Globus pallidus (tissue), 1 donor: ENCODE measurements around the gene TBX15.

Experiments
- DNase-seq: peaks from one replicate; pipeline ENCODE4 v3.0.0-alpha.2; 2015; ENCODE audit warnings: low spot score

TBX15 gene

DNA sequence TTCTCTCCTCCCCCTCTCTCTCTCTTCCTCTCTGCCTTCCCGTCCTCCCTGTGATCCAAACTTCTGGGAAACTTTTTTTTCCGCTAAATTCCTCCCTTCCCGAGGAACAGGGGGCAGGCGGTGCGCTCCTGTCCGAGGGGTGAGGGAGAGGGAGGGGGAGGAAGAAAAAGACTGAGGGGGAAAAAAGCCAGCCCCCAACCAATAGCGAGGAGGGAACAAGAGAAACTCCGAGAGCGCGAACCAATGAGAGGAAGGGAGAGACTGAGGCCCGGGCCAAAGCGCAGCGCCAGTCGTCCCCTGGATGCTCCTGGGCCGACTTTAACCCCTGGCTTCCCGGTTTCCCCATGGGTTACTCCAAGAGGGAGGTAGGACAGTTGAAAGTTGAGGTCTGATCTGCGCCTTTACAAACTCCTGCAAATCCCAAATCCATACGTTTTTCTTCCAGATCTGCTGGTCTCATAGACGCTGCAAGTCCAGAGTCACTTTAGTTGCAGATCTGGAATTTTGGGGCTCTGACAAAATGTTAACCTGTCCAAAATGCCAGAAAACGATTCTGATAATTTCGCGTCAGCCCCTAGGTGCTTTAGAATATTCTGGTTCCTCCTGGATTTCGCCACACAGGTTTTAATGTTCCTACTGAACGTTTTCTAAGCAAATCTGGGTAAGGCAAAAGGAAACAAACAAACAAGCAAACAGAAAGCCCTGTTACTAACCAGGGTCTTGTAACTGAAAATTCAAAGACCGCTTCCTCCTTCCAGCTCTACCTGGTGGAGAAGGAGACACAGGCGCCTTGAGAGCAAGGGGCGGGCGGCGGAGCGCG lies at the start of gene TBX15:
Gene TBX15, minus strand, starts transcription at position 158 of the 820 bp plus-strand sequence. CDS start 548 bp downstream, outside the sequence.
- no peak for DNase-seq

DNA sequence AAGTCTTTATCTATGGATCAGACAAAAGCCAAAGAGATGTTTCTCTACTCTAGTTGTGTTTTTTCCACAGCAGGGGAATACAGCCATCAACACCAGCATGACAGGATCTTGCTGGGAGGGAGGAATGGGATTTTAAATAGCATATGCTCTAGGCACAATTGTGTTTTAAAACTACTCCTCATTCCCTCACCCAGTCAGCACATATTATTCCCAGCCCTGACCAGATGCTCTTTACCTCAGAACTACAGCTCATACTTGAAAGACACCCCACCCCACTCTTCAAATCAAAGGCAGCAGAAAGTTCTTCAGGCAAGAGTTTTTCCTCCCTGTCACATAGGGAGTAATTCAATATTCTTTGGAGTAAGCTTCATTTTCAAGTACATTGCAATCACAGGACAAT lies 46.2 kb upstream of the TBX15 start:
- DNase-seq: no peak

DNA sequence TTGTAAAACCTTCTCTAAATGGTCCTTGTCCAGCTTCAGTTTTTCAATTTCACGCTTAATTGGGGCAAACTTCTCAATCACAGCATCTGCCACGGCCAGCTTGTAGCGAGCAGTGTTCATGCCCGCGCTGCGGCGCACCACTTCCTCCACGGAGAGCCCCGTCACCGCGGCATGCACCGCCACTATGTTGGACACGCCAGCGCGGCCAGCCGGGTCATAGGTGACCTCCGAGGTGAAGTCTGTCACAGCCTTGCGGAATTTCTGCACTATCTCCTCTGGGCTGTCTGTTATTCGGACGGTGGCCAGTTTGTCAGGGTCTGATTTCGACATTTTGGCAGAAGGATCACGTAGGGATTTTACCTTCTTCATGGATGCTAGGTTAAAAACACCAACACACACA lies 44.8 kb upstream of the TBX15 start:
- DNase-seq: no peak

DNA sequence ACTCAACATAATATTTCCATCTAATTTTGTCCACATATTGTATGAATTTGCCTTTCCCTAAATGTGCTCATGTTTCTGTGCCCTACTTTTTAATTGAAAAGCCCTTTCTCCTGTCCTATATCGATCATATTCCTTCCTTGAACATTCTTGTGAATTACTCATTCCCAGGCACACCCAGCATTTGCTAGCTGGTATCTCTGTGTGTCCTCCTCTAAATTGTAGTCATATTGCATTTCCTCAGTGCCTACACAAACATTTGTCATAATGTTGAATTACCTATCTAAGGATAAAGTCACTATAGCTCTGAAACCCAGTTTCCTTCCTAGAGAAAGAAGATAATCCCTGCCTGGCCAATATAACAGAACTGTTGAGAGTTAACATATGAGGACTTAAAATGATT lies 39.6 kb upstream of the TBX15 start:
- no peak for DNase-seq

DNA sequence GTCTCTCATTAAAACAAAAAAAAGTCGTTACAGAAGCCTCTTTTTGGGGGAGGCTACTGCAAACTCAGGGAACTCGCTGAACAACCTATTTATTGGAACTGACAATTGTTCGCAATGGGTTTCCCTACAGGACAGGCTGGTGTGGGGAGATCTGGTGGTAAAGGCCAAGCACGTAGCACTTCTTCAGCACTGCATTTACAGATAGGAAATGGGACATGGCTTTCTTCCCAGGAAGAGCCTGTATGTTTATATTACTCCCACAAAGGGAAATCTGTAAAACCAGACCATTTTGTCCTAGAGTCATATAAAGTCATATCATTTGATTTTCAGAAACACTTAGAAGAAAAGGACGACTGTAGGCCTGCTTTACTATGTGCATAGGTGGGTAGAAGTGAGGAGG lies 38.8 kb upstream of the TBX15 start:
- DNase-seq: no peak

DNA sequence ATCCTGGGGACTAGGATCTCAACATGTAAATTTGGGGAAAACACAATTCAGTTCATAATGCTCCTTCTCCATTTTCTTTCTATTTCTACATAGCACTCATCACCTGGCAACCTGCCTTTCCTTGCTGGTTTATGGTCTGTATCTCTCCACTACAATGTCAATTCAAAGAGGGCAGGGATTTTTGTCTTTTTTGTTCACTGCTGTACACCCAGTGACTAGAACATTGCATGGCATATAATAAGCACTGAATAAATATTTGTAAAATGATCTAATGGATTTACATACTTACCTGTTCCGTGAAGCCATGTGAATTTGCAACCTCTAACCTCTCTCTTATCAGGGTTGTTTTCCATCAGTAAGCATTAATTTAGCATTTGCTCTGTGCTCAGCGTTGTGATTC lies 27.4 kb upstream of the TBX15 start:
- DNase-seq: no peak

DNA sequence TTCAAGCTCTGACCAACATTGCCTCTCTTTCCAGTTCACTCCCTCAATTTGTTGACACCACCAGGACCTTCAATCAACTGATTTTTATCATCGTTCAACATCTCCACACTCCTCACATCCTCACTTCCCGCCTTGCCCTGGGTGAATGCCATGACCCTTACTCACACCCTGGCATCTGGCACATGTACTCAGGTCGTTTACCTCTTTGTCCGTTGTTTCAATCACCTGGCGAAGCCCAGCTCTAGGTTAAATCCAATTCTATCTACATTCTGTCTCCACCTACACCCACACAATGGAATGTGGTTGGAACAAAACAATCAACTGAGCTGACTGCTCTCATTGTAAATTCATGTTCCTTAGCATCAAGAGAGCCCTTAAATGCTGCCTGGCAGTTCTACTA lies 24.2 kb upstream of the TBX15 start:
- DNase-seq: no peak

DNA sequence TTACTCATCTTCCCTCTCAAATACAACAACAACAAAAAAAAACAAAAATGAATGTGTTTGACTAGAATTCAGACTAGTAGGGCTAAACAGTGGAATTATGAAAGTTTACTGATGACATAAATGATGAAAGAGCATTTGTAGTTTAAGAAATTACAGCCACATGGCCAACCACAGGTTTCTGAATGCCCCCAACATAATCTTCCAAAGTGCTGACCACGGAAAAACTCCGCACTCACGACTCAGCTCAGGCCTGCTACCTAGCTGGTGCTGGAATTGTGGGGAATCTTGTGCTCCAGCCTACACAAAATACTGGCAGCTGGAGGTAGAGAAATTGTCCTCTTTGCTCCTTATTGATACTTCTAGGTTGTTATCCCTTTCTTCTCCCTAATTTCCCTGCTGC lies 23.6 kb upstream of the TBX15 start:
- no peak for DNase-seq

DNA sequence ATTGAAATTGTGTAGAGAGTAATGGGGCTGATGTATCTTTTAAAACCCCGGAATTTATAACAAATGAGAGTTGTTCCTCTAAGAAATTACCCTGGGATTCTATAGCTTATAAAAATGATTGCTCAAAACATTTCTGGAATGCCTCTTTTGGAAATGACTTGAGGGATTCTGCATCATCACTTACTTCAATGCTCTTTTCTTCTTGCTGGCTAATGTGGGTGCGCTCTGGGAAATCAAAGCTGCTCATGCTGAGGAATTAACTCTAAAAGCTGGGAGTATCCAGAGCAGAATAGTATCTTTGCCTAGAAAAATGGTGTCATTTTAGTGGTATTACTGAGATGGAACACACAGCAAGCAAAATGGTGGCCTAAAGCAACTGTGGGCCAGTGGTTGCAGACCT lies 23.0 kb upstream of the TBX15 start:
- DNase-seq: no peak

DNA sequence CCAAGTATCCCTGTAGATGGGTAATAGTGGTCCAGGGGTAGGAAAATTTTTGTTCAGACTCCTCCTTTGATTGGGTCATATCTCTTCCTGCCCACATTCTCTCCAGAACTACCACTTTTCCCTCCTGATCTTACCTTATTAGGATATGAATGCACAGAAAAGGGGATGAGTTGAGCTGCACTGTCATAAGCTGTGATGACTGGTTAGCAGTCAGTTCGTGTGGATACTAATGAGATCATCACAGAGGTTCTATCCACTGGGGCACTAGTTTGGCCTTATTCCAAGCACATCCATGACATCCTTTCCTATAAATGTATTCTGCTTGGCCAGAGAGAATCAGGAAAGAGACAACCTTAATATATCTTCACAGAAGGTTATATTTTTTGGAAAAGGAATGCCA lies 22.1 kb upstream of the TBX15 start:
- DNase-seq: no peak

DNA sequence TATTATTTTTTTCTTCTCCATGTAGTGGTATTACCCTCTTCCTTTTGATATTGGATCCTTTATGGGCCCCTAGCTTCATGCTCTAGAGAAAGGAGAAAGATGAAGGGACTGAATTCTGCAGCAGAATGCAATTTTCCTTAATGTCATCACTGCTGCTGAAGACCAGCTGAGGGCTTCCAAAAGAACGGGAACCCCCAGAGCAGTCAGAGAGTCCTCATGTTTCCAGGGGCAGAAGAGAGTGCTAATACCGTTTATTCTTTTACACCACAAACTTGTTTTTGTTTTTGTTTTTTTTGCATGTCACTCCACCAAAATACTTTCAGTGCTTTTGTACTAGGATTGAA lies 21.1 kb upstream of the TBX15 start:
- no peak for DNase-seq

DNA sequence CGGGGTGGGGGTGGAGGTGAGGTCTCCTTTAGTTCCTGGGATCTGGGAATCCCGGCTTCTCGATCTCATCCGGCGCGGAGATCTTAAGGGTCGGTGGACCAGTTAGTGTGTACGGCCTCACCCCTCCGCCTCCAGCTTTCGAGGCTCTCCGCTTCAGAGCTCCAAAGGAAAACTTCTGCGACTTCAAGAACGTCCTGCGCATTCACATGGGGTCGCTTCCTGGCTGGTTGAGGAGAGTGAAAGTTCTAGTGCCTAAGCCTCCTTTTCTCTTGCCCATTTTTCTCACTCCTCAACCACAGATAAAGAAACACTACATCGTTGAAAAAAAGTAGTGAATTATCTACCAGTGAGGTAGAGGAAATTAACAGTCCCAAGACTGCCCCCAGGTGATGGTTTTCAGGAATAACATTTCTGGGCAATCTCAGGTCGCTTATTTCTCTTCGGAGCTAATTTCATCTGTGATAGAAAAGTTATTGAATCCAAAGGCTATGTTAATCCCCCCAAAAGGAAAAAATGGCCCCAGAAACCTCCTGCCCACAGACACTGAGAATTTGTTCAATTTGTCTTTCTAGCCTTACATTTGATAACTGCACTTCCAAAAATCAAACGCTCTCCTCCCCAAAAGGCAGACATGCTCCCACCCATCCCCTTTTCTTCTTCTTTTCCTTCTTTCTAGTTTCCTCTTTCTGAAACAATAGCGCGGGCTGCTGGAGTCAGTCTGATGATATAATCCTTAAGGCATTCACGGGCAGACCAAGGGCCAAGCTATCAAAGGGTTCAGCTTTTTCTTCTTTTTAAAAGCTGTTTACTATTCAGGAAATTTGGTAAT lies 20.6 kb upstream of the TBX15 start:
- DNase-seq: peak; percentile 12

DNA sequence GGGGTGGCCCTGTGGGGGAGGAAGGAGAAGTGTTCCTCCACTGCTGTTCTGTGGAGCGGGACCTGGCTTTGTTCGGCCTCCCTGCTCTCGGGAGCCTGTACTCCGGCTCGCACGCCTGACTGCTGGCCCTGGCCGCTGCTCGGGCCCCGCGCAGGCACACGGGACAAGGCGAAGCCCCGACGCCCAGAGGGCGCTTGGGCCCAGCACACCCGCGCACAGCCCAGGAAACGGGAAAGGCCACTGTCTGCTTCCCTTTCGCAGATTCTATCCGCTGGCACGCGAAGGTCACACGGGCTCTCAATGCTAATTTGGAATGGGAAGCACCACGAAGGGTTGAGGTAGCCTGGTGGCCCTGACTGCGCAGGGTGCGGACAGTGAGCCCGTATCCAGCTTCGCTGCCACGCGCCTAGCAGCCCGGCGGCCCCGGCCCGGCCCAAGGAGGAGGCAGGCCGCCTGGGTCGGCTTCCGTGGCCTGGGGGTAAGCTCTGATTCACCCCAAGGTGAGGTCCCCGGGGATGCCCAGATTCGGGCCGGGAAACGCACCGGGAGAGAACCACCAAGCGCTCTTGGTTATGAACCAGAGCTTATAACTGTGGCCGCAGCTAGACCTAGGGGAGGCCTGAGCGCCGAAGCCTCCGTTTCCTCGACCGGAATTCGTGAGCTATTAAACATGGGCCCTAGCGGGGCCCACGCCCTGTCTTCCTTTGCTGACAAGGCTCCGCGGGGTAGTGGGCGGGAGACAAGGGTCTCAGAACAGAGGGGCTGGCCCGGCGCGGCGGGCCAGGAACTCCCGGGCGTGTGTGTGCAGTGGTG lies 19.7 kb upstream of the TBX15 start:
- no peak for DNase-seq

DNA sequence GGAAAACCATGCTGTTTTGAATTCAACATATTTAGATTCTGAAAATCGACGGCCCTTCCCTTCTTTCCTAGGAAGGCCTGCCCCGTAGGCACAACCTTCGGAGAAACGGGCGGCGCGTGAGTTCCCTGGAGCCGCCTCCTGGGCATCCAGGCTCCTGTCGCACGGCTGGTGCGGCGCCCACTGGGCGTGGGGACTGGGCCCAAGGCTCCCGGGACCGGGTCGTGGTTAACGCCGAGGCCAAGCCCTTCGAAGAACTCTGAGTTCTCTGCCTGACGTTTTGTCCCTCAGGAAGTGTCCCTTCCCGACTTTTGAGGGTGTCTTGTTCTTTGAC lies 19.2 kb upstream of the TBX15 start:
- no peak for DNase-seq

DNA sequence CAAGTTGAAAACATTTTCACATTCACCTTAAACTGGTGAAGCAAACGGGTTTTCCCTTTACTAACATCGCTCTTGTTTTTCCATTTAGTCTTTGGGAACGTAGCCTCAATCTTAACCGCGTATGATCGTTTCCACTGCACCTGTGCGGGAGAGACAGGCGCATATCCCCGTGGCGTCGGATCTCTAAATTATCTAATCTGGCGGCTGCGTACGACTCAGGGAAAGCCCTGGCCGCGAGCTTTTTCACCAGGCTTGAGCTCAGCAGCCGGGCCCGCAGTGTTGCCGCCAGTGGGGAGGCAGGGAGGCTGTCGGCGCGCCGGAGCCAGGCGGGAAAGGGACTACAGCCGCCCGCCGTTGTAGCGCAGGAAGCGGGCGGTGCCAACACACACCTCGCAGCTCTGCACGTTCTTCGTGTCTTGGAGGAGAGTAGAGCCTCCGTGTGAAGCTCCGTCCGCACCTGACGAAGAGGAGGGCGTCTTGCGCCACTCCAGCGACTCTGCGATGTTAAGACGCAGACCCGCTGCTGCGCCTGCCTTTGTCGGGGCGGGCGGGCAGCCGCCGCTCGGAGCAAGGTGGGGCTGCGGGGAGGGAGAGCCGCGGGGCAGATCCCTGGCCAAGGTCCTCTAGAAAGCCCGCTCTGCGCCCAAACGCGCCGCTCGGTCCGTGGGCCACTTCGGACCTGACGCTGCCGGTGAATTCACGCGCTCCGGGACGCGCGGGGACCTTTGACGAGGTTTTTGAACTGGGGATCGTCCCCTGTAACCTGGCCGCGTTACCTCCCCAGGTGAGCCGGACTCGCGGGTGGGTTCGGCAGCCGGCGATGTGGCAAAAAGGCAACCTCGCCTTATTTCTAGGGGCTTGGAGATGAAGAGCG lies 18.5 kb upstream of the TBX15 start:
- no peak for DNase-seq

DNA sequence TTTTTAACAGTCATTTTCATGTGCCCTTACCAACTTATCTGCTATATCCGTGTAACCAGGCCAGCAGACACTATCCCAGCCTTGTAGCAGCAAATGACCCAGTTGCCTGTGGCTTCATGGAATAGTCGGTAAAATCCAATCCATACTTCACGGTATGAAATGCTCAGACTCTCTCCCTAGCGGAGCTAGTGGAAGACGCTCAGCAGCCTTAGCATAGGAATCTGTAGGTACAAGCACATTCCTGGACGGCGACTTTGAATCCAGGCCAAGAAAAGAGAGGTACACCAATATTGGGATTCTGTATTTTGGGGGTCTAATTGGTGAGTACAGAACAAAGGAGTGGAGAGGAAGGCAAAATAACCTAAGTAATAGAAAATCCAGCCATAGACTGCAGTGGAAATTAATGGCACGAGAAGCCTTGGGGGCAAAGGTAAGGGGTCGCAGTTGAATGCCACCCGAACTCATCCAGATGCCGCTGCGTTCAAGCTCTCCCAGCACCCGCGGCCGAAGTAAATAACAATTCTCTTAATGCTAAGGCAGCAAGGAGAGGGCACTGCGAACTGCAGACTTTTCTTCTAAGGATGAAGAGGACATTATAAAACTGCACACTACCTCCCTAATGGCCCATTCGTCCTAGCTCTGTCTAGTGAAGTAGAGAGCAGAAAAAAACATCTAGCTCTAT lies 17.7 kb upstream of the TBX15 start:
- DNase-seq: no peak

DNA sequence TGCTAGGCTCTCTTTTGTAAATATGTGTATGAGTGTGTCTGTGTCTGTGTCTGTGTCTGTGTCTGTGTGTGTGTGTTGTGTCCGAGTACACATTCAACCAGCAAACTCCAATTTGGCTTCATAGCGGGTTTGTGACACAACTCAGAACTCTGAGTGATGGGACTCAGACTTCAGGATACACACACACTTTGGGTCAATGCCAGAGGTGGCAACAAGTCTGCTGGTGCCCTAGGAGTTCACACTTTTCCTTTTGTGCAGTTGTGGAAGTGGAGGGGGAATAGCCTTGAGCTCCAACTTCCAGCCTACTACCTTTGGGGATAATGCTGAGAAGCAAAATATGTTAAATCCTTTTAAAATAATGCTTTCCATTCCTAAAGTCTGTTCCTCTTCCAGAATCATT lies 16.6 kb upstream of the TBX15 start:
- DNase-seq: no peak

DNA sequence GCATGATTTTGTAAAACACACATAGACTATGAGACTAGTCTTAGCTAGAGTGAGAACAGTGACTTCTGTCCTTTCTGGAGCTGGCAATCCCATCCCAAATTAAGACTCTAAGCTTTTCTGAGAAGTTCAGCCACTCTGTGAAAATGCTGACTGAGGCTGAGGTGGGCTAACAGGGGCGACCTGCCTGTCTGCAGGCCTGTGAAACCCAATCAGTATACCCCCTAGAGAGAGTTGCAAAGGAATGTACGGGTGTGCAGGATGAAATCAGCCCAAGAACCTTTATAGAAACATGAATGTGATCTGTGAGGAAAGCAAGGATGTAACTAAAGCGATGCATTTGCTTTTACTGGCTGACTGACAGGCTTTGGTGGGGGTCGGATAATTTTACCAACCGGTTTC lies 16.0 kb upstream of the TBX15 start:
- no peak for DNase-seq

DNA sequence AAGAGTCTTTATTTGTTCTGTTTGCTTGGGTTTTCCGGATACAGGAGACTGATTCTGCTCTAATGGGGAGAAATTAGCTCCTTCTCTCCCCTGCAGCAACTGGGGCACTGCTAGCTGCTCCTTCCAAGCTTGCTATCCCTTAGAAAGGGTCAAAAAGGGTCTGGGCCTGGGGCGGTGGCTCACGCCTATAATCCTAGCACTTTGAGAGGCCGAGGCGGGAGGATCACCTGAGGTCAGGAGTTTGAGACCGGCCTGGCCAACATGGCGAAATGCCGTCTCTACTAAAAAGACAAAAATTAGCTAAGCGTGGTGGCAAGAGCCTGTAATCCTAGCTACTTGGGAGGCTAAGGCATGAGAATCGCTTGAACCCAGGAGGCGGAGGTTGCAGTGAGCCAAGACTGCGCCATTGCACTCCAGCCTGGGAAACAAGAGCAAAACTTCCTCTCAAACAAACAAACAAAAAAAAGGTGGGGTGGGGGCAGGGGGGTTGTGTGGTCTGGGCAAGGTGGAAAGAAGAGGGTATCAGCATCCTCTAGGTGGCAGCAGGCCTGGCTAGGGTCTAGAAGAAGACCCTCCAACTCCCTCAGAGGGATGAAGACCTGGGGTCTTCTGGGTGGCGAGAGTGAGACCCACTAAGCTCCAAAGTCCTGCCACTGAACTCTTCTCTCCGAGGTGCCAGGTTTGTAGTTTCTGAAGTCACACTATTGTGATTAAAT lies 15.4 kb upstream of the TBX15 start:
- DNase-seq: no peak

DNA sequence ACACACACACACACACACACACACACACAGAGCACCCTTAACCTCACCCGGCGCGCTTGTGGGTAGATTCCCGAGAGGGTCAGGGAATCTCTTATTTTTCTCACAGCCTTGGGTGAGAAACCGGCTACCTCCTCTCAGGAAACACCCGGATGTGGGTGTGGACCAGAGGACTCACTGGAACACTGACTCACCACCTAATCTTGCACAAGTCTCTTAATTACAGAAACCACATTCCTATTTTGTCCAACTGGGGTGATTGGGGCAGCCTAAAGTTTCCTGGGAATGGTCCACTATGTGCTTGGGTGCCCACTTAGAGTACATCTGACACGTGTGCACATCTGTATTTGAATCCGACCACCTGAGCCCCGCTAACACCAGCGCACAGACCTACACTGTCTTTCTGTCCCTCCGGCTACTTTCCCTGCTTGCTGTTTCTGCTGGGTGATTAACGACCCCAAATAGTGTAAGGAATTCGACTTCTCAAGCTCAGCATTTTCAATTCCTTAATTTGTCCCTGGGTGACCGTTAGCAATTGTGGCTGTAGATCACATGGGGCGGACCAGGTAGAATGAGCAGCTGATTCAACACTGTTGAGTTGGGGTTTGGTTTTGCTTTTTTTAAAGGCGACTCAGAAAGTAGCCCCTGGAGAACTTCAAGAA lies 14.0 kb upstream of the TBX15 start:
- no peak for DNase-seq
